ENCODE data around the gene ZIC4. TPM values are rescaled to one million over a fixed set of nuclear protein-coding genes. Genes with fewer than 3 reads are reported as not detected.

Gene ZIC4
- total RNA-seq, result not detected

DNA sequence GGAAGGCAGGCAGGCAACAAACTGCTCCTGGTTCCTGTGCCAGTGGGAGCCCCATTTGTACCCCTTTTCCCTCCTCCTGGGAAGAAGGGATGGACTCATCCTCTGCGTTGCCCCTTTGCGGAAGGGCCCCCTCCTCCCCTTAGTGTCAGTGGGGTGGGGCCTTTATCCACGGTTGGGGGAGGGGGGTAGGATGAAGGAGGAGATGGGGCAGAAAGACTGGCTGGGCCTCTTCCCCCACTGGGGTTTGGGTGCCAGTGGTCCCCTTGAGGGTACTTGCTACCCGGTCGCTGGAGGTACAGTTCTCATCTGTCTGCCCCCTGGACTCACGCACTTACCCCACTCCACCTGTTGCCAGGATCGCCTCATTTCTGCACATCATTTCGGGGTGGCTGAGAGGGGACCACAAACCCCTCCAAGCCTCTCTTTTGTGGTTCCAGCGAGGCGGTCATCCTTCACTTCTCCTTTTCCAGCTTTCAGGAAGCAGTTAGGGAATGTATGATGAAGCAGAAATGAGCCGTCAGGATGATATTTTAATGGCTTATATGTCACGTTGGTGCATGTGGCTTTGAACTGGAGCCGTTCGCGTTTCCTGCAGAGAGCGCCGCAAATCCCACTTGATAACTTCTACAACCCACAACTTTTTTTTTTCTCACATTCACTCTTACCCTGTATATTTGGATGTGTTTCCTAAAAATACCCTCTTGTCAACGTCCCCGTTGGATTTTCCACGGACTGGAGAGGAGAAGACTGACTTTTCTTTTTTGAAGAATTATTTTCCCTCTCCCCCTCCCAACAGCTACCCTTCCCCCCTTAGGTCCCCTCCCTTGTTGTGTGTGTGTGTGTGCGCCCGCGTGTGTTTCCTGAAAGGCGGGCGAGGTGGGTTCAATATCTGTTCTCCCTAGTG is at the start of gene ZIC4:
TSS of gene ZIC4 (minus strand) at position 516 of the 904 bp plus-strand sequence. CDS start 3,746 bp downstream, outside the sequence.
- Mint-ChIP-seq H3K27ac (no peak within 1 kb of the TSS), H3K4me3 (no peak within 1 kb of the TSS), H3K9me3 (peaks cover 4% of the 10 kb centered on the region), H3K27me3 (peaks cover 46 to 55% of the 10 kb centered on the region in 2 donors), H3K36me3 (peaks cover 32% of the 10 kb centered on the region), H3K4me1 (ENCODE audit: low read depth in 2 of 2) (peaks cover 4 to 11% of the 10 kb centered on the region in 2 donors)
- ATAC-seq (no peak), DNase-seq (ENCODE audit: low spot score) (no peak)

- no peak for ATAC-seq
- Mint-ChIP-seq H3K27me3 (no peaks in the 10 kb centered on the region), H3K4me3 (no peak overlapping the region), H3K27ac (no peak overlapping the region), H3K9me3 (peaks cover 8% of the 10 kb centered on the region), H3K4me1 (ENCODE audit: low read depth in 2 of 2) (no peaks in the 10 kb centered on the region), H3K36me3 (no peaks in the 10 kb centered on the region)
- no peak for DNase-seq (ENCODE audit: low spot score)
Measured at GRCh38 chr3:147449669-147450068, 43.3 kb upstream of the ZIC4 start.

DNA sequence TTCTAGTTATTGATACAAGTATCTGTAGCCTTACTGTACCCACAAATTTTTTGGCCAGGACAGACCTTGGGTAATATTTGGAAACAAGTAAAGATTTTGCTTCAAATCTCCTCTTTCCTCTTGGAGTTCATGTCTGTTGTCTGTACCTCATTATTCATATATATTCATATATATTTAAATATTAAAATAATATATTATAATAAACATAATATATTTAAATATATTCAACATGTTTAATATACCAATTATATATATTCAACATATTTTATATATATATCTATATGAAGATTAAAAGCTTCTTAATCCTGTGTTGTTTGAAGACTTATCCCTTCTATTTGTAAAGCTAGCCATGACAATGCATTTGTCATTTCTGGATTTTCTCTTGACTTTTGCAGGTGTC is 40.9 kb upstream of the ZIC4 start:
- H3K27me3 Mint-ChIP-seq, result no peaks in the 10 kb centered on the region
- ATAC-seq (no peak), DNase-seq (ENCODE audit: low spot score) (no peak)
- no peak overlapping the region for H3K4me3 Mint-ChIP-seq
- H3K27ac Mint-ChIP-seq, result no peak overlapping the region
- no peaks in the 10 kb centered on the region for H3K36me3 Mint-ChIP-seq
- H3K4me1 Mint-ChIP-seq (ENCODE audit: low read depth in 2 of 2), result no peaks in the 10 kb centered on the region
- peaks cover 6% of the 10 kb centered on the region for H3K9me3 Mint-ChIP-seq

- ATAC-seq, result no peak
- no peak for DNase-seq (ENCODE audit: low spot score)
- Mint-ChIP-seq H3K27ac (no peak overlapping the region), H3K9me3 (peaks cover 6% of the 10 kb centered on the region), H3K4me1 (ENCODE audit: low read depth in 2 of 2) (no peaks in the 10 kb centered on the region), H3K36me3 (no peaks in the 10 kb centered on the region), H3K27me3 (no peaks in the 10 kb centered on the region), H3K4me3 (no peak overlapping the region)
Measured at GRCh38 chr3:147431751-147432150, 25.4 kb upstream of the ZIC4 start.

DNA sequence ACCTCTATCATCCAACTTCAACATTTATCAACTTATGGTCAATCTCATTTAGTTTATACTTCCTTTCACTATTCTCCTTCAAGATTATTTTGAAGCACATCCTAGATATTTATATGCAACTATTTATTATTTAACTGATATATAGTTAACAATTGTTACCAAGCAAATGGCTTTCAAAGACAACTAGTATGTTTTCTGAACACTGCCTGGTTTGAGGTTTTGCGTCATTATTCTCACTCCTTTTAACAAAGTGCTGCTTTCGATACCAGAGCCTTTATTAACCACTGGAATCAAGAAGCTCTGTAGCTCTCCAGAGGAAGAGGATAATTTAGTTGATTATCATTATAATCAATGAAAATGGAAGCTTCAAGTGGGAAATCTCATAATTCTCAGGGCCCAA is 22.4 kb upstream of the ZIC4 start:
- peaks cover 2 to 3% of the 10 kb centered on the region in 2 donors for H3K27me3 Mint-ChIP-seq
- no peaks in the 10 kb centered on the region for H3K4me1 Mint-ChIP-seq (ENCODE audit: low read depth in 2 of 2)
- ATAC-seq, result no peak
- no peak for DNase-seq (ENCODE audit: low spot score)
- peaks cover 7% of the 10 kb centered on the region for H3K9me3 Mint-ChIP-seq
- H3K4me3 Mint-ChIP-seq, result no peak overlapping the region
- no peak overlapping the region for H3K27ac Mint-ChIP-seq
- H3K36me3 Mint-ChIP-seq, result peaks cover under 1% of the 10 kb centered on the region

DNA sequence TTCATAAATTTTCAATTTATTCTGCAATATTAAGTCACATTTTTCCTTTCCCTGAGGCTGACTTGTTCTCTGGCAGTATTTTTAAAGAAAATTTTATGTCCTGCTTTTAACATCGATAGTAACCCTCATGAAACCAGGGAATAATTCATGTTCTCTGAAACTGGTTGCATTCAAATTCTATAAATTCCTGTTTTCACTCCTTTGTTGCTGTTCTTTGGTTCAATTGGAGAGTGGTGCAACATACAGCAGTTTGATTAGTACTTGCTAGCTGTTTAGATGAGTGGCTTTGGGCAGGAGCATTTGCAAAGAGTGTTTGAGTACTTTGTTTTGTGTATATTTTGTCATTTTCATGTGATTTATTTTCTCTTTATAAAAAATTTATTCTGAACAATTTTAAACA is 22.0 kb upstream of the ZIC4 start:
- peaks cover 4% of the 10 kb centered on the region for H3K36me3 Mint-ChIP-seq
- H3K27me3 Mint-ChIP-seq, result peaks cover 6 to 8% of the 10 kb centered on the region in 2 donors
- no peak overlapping the region for H3K27ac Mint-ChIP-seq
- ATAC-seq (no peak), DNase-seq (ENCODE audit: low spot score) (no peak)
- H3K4me3 Mint-ChIP-seq, result no peak overlapping the region
- H3K9me3 Mint-ChIP-seq, result peaks cover 6% of the 10 kb centered on the region
- no peaks in the 10 kb centered on the region for H3K4me1 Mint-ChIP-seq (ENCODE audit: low read depth in 2 of 2)

GRCh38 chr3:147427746-147428145 is 21.4 kb upstream of the ZIC4 start:
- peaks cover 3% of the 10 kb centered on the region for H3K9me3 Mint-ChIP-seq
- ATAC-seq (no peak), DNase-seq (ENCODE audit: low spot score) (no peak)
- no peaks in the 10 kb centered on the region for H3K4me1 Mint-ChIP-seq (ENCODE audit: low read depth in 2 of 2)
- H3K27me3 Mint-ChIP-seq, result peaks cover 8 to 10% of the 10 kb centered on the region in 2 donors
- H3K36me3 Mint-ChIP-seq, result peaks cover 4% of the 10 kb centered on the region
- no peak overlapping the region for H3K27ac Mint-ChIP-seq
- no peak overlapping the region for H3K4me3 Mint-ChIP-seq

GRCh38 chr3:147426931-147427330 is 20.6 kb upstream of the ZIC4 start:
- Mint-ChIP-seq H3K36me3 (peaks cover 4% of the 10 kb centered on the region), H3K4me1 (ENCODE audit: low read depth in 2 of 2) (no peaks in the 10 kb centered on the region), H3K4me3 (no peak overlapping the region), H3K27me3 (peaks cover 16 to 18% of the 10 kb centered on the region in 2 donors), H3K9me3 (peaks cover 3% of the 10 kb centered on the region), H3K27ac (no peak overlapping the region)
- ATAC-seq (no peak), DNase-seq (ENCODE audit: low spot score) (no peak)

DNA sequence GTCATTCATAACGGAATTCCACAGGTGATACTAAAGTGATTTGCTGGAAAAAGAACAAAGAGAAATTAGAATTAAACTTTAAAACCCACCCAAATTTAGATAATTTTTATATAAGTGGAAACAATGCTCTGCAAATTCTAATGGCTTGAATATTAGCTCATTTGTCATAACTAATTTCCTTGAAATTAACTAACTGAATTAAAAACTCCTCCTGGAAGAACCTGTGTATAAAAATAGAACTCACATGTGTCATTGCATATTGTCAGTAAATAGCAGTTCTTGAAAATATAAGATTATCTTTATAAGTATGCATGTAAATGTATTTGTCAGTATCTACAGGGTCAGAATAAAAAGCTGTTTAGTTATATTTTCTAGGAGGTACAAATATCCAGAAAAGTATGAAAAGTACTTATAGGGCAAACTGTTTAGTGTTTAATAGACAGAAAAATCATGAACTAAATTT is 19.1 kb upstream of the ZIC4 start:
- Mint-ChIP-seq H3K4me1 (ENCODE audit: low read depth in 2 of 2) (no peaks in the 10 kb centered on the region), H3K27me3 (peaks cover 17 to 22% of the 10 kb centered on the region in 2 donors), H3K36me3 (peaks cover 4% of the 10 kb centered on the region), H3K27ac (no peak overlapping the region), H3K9me3 (peaks cover 3% of the 10 kb centered on the region), H3K4me3 (no peak overlapping the region)
- DNase-seq (ENCODE audit: low spot score), result no peak
- no peak for ATAC-seq

- H3K4me1 Mint-ChIP-seq (ENCODE audit: low read depth in 2 of 2), result peaks cover 0 to under 1% of the 10 kb centered on the region in 2 donors
- H3K4me3 Mint-ChIP-seq, result no peak overlapping the region
- H3K9me3 Mint-ChIP-seq, result peaks cover 3% of the 10 kb centered on the region
- H3K27me3 Mint-ChIP-seq, result peaks cover 23 to 27% of the 10 kb centered on the region in 2 donors
- ATAC-seq, result no peak
- H3K36me3 Mint-ChIP-seq, result peaks cover 4% of the 10 kb centered on the region
- no peak overlapping the region for H3K27ac Mint-ChIP-seq
- no peak for DNase-seq (ENCODE audit: low spot score)
Measured at GRCh38 chr3:147424581-147425387, 18.4 kb upstream of the ZIC4 start.

DNA sequence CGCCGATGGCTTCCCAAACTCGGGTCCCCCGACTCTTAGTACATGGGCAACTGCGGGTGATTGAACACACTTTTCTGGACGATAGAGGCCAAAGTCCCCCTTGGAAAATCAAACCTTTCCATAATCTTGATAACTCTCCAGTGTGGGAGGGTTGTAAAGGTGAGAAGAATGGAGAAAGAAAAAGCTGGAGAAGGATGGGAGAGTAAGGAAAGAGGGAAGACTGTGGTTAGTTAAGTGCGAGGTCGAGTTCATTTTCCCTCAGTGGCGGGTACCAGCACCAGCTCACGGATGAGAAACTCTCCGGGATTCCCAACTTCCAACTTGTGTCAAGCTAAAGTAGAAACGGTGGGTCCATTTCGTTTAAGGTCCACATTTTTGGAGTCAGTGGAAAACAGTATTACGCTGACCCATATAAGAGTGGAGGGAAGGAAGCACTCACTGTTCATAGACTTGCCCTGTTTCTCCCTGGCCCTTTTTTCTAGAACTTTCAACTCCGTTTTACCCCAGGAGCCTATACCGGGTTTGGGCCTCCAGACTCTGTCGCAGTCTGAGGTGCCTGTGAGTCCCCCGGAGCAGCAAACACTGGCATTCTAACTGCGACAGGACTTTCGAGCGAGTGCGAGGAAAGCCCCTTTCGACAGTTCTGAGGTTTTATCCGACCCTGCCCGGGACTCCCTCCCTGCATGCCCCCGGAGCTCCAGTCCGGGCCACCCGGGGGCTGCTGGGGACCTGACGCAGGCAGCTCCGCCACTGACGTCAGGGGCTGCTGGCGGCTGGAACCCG is 17.6 kb upstream of the ZIC4 start:
- peaks cover 4% of the 10 kb centered on the region for H3K36me3 Mint-ChIP-seq
- no peak overlapping the region for H3K4me3 Mint-ChIP-seq
- H3K9me3 Mint-ChIP-seq, result peaks cover 3% of the 10 kb centered on the region
- H3K4me1 Mint-ChIP-seq (ENCODE audit: low read depth in 2 of 2), result peaks cover 0 to 2% of the 10 kb centered on the region in 2 donors
- peaks cover 27 to 31% of the 10 kb centered on the region in 2 donors for H3K27me3 Mint-ChIP-seq
- no peak for ATAC-seq
- DNase-seq (ENCODE audit: low spot score), result no peak
- no peak overlapping the region for H3K27ac Mint-ChIP-seq

GRCh38 chr3:147423537-147423797 is 17.1 kb upstream of the ZIC4 start:
- Mint-ChIP-seq H3K9me3 (peaks cover 3% of the 10 kb centered on the region), H3K27me3 (peaks cover 31 to 33% of the 10 kb centered on the region in 2 donors), H3K4me1 (ENCODE audit: low read depth in 2 of 2) (peaks cover 0 to 2% of the 10 kb centered on the region in 2 donors), H3K4me3 (no peak overlapping the region), H3K36me3 (peaks cover 7% of the 10 kb centered on the region), H3K27ac (no peak overlapping the region)
- ATAC-seq, result no peak
- no peak for DNase-seq (ENCODE audit: low spot score)

DNA sequence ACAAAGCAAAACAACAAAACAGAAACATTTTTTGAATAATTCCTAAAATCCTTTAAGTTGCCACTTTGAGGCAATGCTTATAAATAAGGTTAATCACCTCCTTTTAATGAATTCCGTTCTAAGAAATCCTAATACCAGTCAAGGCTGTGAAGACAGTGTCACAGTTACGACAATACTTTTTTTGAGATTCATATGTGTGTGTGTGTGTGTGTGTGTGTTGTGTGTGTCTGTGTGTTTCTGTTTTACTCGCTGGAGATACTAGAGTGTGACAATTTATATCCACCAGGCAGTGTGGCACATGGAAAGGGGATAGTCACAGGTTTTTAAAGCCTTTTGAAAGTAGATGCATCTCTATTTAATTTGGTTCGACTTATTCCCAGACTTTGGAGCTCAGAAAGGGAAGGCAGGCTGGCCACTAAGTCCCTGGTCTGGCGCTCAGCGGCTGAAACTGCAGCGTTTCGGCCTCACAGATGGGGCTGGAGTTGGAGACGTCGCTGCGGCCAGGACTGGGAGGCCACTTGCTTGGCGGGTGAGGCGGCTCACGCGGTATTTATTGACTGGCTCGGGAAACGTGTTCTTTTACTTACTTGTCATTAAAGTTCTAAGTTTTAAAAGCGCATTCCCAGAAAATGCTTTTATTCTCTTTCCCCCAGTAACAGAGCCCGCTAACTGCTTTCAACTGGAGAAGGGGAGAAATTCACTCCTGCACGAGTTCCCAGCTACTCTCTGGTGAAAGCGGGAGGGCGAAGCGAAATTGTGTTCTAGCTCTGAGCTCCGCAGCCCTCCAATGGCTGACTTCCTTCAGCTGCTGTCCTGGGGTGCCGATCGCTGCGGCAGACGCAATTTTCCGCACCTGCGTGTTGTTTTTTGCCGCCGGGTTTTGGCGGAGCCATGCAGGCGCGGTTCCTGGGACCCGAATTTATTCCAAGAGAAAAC is 16.5 kb upstream of the ZIC4 start:
- Mint-ChIP-seq H3K4me3 (no peak overlapping the region), H3K9me3 (peaks cover 3% of the 10 kb centered on the region), H3K27me3 (peaks cover 34 to 37% of the 10 kb centered on the region in 2 donors), H3K36me3 (peaks cover 10% of the 10 kb centered on the region), H3K27ac (no peak overlapping the region), H3K4me1 (ENCODE audit: low read depth in 2 of 2) (peaks cover 0 to 2% of the 10 kb centered on the region in 2 donors)
- DNase-seq (ENCODE audit: low spot score) (no peak), ATAC-seq (no peak)
